Liver (tissue), 9 donors: Measurements from ENCODE around the gene SLC25A12. TPM values are rescaled to one million over a fixed set of nuclear protein-coding genes. Genes with fewer than 3 reads are reported as not detected.

Experiments
- DNase-seq: peaks from one replicate; pipeline ENCODE4 v3.0.0-alpha.2; 2017; ENCODE audit warnings: low spot score
- H3K27ac ChIP-seq, 2 donors: one replicate each; pipeline ENCODE4 v1.7.0; 2013; ENCODE audit warnings: inconsistent platforms in 2 of 2, low read length in 2 of 2, control low read depth in 1 of 2, low read depth in 1 of 2, mild to moderate bottlenecking in 1 of 2
- H3K27me3 ChIP-seq, 4 donors: one replicate each; pipeline versions ENCODE4 v1.6.1 to v1.7.0; 2013; ENCODE audit warnings: low read length in 3 of 4, inconsistent platforms in 1 of 4, mild to moderate bottlenecking in 1 of 4, moderate library complexity in 1 of 4; ENCODE audit not compliant: control insufficient read depth in 4 of 4, insufficient read depth in 4 of 4
- H3K36me3 ChIP-seq, 4 donors: one replicate each; pipeline versions ENCODE4 v1.6.1 to v1.7.0; 2013; ENCODE audit warnings: low read length in 3 of 4, mild to moderate bottlenecking in 3 of 4, low read depth in 1 of 4, moderate library complexity in 1 of 4; ENCODE audit not compliant: control insufficient read depth in 4 of 4, insufficient read depth in 3 of 4
- H3K4me1 ChIP-seq, 4 donors: one replicate each; pipeline versions ENCODE4 v1.6.1 to v1.7.0; 2013; ENCODE audit warnings: low read length in 3 of 4, mild to moderate bottlenecking in 3 of 4, moderate library complexity in 1 of 4; ENCODE audit not compliant: control insufficient read depth in 4 of 4, insufficient read depth in 4 of 4
- H3K4me3 ChIP-seq, 3 donors: one replicate each; pipeline versions ENCODE4 v1.6.1 to v1.7.0; 2013; ENCODE audit warnings: low read length in 3 of 3, control low read depth in 1 of 3, low read depth in 1 of 3, mild to moderate bottlenecking in 1 of 3
- H3K9ac ChIP-seq, 2 donors: one replicate each; pipeline ENCODE4 v1.7.0; 2013; ENCODE audit warnings: low read length in 2 of 2, mild to moderate bottlenecking in 2 of 2, moderate library complexity in 2 of 2, control low read depth in 1 of 2, low read depth in 1 of 2
- H3K9me3 ChIP-seq, 4 donors: one replicate each; pipeline versions ENCODE4 v1.6.1 to v1.7.0; 2013; ENCODE audit warnings: low read length in 3 of 4; ENCODE audit not compliant: control insufficient read depth in 4 of 4
- EGR1 ChIP-seq, 2 donors: IDR thresholded peaks; 2 replicates each; pipeline ENCODE4 v1.6.1; 2016 to 2018; ENCODE audit warnings: antibody characterized with exemption in 2 of 2, low read depth in 2 of 2
- FOXA1 ChIP-seq: IDR thresholded peaks from 2 replicates; pipeline ENCODE4 v1.6.1; 2016; ENCODE audit warnings: antibody characterized with exemption
- FOXA2 ChIP-seq: IDR thresholded peaks from 2 replicates; pipeline ENCODE4 v1.6.1; 2016; ENCODE audit warnings: antibody characterized with exemption
- GABPA ChIP-seq, 2 donors: IDR thresholded peaks in 1 of 2; conservative IDR thresholded peaks in 1 of 2; 2 replicates each; pipeline ENCODE4 v1.6.1; 2016; ENCODE audit warnings: antibody characterized with exemption in 2 of 2, mild to moderate bottlenecking in 1 of 2, moderate library complexity in 1 of 2
- HNF4A ChIP-seq, 2 donors: conservative IDR thresholded peaks; 2 replicates each; pipeline ENCODE4 v1.6.1; 2016; ENCODE audit warnings: antibody characterized with exemption in 2 of 2, mild to moderate bottlenecking in 2 of 2
- HNF4G ChIP-seq: IDR thresholded peaks from 2 replicates; pipeline ENCODE4 v1.6.1; 2016; ENCODE audit warnings: antibody characterized with exemption
- JUND ChIP-seq, 2 donors: IDR thresholded peaks; 2 replicates each; pipeline ENCODE4 v1.6.1; 2016; ENCODE audit warnings: antibody characterized with exemption in 2 of 2
- NR2F2 ChIP-seq: IDR thresholded peaks from 2 replicates; pipeline ENCODE4 v1.6.1; 2016; ENCODE audit warnings: antibody characterized with exemption
- RAD21 ChIP-seq, 2 donors: IDR thresholded peaks; 2 replicates each; pipeline ENCODE4 v1.6.1; 2016; ENCODE audit warnings: antibody characterized with exemption in 2 of 2, mild to moderate bottlenecking in 2 of 2
- RXRA ChIP-seq, 2 donors: IDR thresholded peaks; 2 replicates each; pipeline ENCODE4 v1.6.1; 2017 to 2018; ENCODE audit warnings: antibody characterized with exemption in 2 of 2, mild to moderate bottlenecking in 1 of 2
- SP1 ChIP-seq: IDR thresholded peaks from 2 replicates; pipeline ENCODE4 v1.6.1; 2018; ENCODE audit warnings: antibody characterized with exemption, mild to moderate bottlenecking
- TAF1 ChIP-seq: conservative IDR thresholded peaks from 2 replicates; pipeline ENCODE4 v1.6.1; 2016; ENCODE audit warnings: antibody characterized with exemption, mild to moderate bottlenecking
- YY1 ChIP-seq: IDR thresholded peaks from 2 replicates; pipeline ENCODE4 v1.6.1; 2016; ENCODE audit warnings: antibody characterized with exemption, mild to moderate bottlenecking
- WGBS: extraction: QIAGEN DNeasy Blood & Tissue Kit; methylation state at CpG from one replicate; pipeline ENCODE4 v1.1.7; 2013; 5-methylcytosine and 5-hydroxymethylcytosine counted together
- polyA plus RNA-seq, 2 donors: library from polyadenylated mRNA; stranded (reverse) in 1 of 2; unstranded in 1 of 2; fragments of 200-250 nt in 1 of 2; fragments of >200 nt in 1 of 2; fragmentation: Nextera tagmentation in 1 of 2; extraction: Ambion mirVana in 1 of 2; gene quantifications; one replicate each; pipeline versions ENCODE4 v1.2.1 to v1.2.3, GENCODE V29; 2013 to 2015
- total RNA-seq, 2 donors: library from RNA; depleted of rRNA; stranded (reverse); fragments of >200 nt; gene quantifications; one replicate each; pipeline ENCODE4 v1.2.3, GENCODE V29; 2014
- TF ChIP-seq, protein P1 (sequence below): IDR thresholded peaks from 2 replicates; pipeline ENCODE4 v1.6.1; 2016; ENCODE audit warnings: antibody characterized with exemption
- TF ChIP-seq, protein P2 (sequence below): IDR thresholded peaks from 2 replicates; pipeline ENCODE4 v1.6.1; 2016; ENCODE audit warnings: antibody characterized with exemption
- TF ChIP-seq, protein P3 (sequence below): IDR thresholded peaks from 2 replicates; pipeline ENCODE4 v1.6.1; 2016; ENCODE audit warnings: antibody characterized with exemption, mild to moderate bottlenecking
- TF ChIP-seq, protein P4 (sequence below): IDR thresholded peaks from 2 replicates; pipeline ENCODE4 v1.6.1; 2016; ENCODE audit warnings: antibody characterized with exemption
- TF ChIP-seq, protein P5 (sequence below): fragments of 150-350 bp; IDR thresholded peaks from 2 replicates; pipeline ENCODE4 v1.5.1; 2017; ENCODE audit warnings: improper control_type of control experiment, low read depth, low read length; ENCODE audit not compliant: missing input control
- donor health status: healthy.
- donor health status: healthy.
- donor health status: healthy.
- donor health status: healthy.
- donor health status: healthy.

The SLC25A12 gene
- total and polyA plus RNA-seq, 4 donors, result 0.46 to 4.4 (median 2.1) TPM

DNA sequence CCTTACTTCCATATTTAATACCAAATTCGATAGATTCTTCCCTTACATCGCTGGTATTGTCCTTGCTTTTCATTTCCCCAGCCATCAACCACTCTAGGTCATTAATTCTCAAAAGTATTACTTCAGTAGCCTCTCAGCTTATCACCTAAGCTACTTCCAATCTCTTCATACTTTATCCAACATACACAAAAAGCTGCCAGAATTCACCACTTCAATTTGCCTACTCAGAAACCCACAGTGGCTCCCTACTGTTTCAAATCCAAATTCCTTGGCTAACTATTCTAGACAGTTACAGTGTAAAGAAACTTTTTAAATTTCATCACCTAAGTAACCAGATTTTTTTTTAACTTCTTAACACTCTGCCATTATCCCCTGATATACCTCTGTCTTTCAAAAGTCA is 4.7 kb downstream of the SLC25A12 start:
- no peak for DNase-seq
- Histone ChIP-seq H3K4me1 (peaks cover 3 to 14% (median 11%) of the 10 kb centered on the region in 4 donors), H3K36me3 (no peaks in the 10 kb centered on the region), H3K9ac (no peak overlapping the region), H3K9me3 (no peaks in the 10 kb centered on the region), H3K27ac (no peak overlapping the region), H3K4me3 (no peak overlapping the region), H3K27me3 (peaks cover 0 to 12% (median 0%) of the 10 kb centered on the region in 4 donors)
- 97% methylated on average over 2 of the region's 2 CpGs for WGBS
- TF ChIP-seq JUND (IDR thresholded peaks at IDR 0.05), result no peak
- TF ChIP-seq RXRA (IDR thresholded peaks at IDR 0.05), result no peak
- TF ChIP-seq, protein P1, sequence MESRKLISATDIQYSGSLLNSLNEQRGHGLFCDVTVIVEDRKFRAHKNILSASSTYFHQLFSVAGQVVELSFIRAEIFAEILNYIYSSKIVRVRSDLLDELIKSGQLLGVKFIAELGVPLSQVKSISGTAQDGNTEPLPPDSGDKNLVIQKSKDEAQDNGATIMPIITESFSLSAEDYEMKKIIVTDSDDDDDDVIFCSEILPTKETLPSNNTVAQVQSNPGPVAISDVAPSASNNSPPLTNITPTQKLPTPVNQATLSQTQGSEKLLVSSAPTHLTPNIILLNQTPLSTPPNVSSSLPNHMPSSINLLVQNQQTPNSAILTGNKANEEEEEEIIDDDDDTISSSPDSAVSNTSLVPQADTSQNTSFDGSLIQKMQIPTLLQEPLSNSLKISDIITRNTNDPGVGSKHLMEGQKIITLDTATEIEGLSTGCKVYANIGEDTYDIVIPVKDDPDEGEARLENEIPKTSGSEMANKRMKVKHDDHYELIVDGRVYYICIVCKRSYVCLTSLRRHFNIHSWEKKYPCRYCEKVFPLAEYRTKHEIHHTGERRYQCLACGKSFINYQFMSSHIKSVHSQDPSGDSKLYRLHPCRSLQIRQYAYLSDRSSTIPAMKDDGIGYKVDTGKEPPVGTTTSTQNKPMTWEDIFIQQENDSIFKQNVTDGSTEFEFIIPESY, result no peak
- TF ChIP-seq GABPA (IDR thresholded peaks at IDR 0.05 in 1 of 2, conservative IDR thresholded peaks at IDR 0.05 in 1 of 2), result no peak
- TF ChIP-seq EGR1 (IDR thresholded peaks at IDR 0.05; ENCODE audit: low read depth in 2 of 2), result no peak
- TF ChIP-seq FOXA2, result no peak
- TF ChIP-seq, protein P2, sequence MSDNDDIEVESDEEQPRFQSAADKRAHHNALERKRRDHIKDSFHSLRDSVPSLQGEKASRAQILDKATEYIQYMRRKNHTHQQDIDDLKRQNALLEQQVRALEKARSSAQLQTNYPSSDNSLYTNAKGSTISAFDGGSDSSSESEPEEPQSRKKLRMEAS, result no peak
- TF ChIP-seq FOXA1, result no peak
- TF ChIP-seq, protein P3, sequence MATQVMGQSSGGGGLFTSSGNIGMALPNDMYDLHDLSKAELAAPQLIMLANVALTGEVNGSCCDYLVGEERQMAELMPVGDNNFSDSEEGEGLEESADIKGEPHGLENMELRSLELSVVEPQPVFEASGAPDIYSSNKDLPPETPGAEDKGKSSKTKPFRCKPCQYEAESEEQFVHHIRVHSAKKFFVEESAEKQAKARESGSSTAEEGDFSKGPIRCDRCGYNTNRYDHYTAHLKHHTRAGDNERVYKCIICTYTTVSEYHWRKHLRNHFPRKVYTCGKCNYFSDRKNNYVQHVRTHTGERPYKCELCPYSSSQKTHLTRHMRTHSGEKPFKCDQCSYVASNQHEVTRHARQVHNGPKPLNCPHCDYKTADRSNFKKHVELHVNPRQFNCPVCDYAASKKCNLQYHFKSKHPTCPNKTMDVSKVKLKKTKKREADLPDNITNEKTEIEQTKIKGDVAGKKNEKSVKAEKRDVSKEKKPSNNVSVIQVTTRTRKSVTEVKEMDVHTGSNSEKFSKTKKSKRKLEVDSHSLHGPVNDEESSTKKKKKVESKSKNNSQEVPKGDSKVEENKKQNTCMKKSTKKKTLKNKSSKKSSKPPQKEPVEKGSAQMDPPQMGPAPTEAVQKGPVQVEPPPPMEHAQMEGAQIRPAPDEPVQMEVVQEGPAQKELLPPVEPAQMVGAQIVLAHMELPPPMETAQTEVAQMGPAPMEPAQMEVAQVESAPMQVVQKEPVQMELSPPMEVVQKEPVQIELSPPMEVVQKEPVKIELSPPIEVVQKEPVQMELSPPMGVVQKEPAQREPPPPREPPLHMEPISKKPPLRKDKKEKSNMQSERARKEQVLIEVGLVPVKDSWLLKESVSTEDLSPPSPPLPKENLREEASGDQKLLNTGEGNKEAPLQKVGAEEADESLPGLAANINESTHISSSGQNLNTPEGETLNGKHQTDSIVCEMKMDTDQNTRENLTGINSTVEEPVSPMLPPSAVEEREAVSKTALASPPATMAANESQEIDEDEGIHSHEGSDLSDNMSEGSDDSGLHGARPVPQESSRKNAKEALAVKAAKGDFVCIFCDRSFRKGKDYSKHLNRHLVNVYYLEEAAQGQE, result no peak
- TF ChIP-seq HNF4A (conservative IDR thresholded peaks at IDR 0.05), result no peak
- no peak for TF ChIP-seq NR2F2
- TF ChIP-seq TAF1, result no peak
- TF ChIP-seq, protein P4, sequence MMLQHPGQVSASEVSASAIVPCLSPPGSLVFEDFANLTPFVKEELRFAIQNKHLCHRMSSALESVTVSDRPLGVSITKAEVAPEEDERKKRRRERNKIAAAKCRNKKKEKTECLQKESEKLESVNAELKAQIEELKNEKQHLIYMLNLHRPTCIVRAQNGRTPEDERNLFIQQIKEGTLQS, result no peak
- TF ChIP-seq SP1, result no peak
- TF ChIP-seq, protein P5, sequence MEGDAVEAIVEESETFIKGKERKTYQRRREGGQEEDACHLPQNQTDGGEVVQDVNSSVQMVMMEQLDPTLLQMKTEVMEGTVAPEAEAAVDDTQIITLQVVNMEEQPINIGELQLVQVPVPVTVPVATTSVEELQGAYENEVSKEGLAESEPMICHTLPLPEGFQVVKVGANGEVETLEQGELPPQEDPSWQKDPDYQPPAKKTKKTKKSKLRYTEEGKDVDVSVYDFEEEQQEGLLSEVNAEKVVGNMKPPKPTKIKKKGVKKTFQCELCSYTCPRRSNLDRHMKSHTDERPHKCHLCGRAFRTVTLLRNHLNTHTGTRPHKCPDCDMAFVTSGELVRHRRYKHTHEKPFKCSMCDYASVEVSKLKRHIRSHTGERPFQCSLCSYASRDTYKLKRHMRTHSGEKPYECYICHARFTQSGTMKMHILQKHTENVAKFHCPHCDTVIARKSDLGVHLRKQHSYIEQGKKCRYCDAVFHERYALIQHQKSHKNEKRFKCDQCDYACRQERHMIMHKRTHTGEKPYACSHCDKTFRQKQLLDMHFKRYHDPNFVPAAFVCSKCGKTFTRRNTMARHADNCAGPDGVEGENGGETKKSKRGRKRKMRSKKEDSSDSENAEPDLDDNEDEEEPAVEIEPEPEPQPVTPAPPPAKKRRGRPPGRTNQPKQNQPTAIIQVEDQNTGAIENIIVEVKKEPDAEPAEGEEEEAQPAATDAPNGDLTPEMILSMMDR, result no peak
- TF ChIP-seq YY1, result no peak
- no peak for TF ChIP-seq RAD21 (IDR thresholded peaks at IDR 0.05)
- TF ChIP-seq HNF4G, result no peak
